Measurements from ENCODE around the gene DBP. TPM values are rescaled to one million over a fixed set of nuclear protein-coding genes. Genes with fewer than 3 reads are reported as not detected.

DBP gene
- total and polyA plus RNA-seq, 2 of the 13 experiments (the other 11 are each of a cell fraction or from before 2014, with no cell fraction given): 1.7 to 5.8 TPM

DNA sequence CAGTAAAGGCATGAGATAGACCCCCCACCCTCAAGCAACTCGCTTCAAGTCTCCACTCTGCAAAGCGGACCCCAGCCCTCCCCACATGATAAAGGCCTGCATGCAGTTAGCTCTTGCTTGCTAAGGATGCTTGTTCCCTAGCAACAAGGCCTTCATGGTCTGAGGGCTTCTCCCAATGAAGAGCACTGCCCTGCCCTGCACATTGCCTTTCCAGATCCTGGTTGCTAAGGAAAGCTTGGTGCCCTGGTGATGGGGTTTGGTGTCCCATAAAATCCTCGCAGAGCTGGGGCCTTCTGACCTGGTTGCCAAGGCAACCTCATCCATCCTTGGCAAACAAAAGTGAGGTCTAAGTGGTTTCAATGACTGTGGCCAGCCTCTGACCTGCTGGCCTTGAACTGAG lies 6.0 kb downstream of the DBP start:
- FAIRE-seq (no peak), ATAC-seq (no peak), DNase-seq (ENCODE audit: low spot score) (no peak)
- ChIA-PET POLR2A (interaction anchor here (0.7 to 5.8 kb wide), 6 partner anchors 12 to 466 kb away, joined by 3 to 61 read pairs (median 3); partner anchors contain the start of genes FAM83E, RPL18 and SPHK2), CTCF (ENCODE audit: low intra/inter-chr PET ratio, low total read pairs) (no interaction called here)
- Histone ChIP-seq H3K4me2 (ENCODE audit: low read depth, low read length) (no peak overlapping the region; the same call in 1 of the 2 replicates), H3K79me2 (ENCODE audit: insufficient read depth, low read length) (no peaks in the 10 kb centered on the region), H3K9ac (ENCODE audit: insufficient read depth, low read depth, low read length) (no peak overlapping the region), H4K20me1 (ENCODE audit: insufficient read depth, low read length) (no peaks in the 10 kb centered on the region), H3K4me3 (replicated peaks in 1 of 3; ENCODE audit: insufficient read depth in 1 of 3, low read depth in 2 of 3, low read length in 3 of 3) (no peak overlapping the region), H3K4me1 (ENCODE audit: insufficient read depth, low read length) (peaks cover 61% of the 10 kb centered on the region), H2AFZ (ENCODE audit: low read length) (no peak overlapping the region), H3K9me3 (ENCODE audit: low read length) (no peaks in the 10 kb centered on the region), H3K27me3 (ENCODE audit: control insufficient read depth in 1 of 2, insufficient read depth in 2 of 2, low read length in 2 of 2) (no peaks in the 10 kb centered on the region), H3K27ac (ENCODE audit: extremely low read length, insufficient read depth, low read length) (peak overlapping the region; percentile 52), H3K36me3 (replicated peaks in 1 of 2; ENCODE audit: control insufficient read depth in 1 of 2, insufficient read depth in 2 of 2, low read length in 2 of 2) (no peaks in the 10 kb centered on the region)
- intact Hi-C loops (cut with micrococcal nuclease; ENCODE audit: unreplicated experiment): no loop called here
- TF ChIP-seq, protein P1, sequence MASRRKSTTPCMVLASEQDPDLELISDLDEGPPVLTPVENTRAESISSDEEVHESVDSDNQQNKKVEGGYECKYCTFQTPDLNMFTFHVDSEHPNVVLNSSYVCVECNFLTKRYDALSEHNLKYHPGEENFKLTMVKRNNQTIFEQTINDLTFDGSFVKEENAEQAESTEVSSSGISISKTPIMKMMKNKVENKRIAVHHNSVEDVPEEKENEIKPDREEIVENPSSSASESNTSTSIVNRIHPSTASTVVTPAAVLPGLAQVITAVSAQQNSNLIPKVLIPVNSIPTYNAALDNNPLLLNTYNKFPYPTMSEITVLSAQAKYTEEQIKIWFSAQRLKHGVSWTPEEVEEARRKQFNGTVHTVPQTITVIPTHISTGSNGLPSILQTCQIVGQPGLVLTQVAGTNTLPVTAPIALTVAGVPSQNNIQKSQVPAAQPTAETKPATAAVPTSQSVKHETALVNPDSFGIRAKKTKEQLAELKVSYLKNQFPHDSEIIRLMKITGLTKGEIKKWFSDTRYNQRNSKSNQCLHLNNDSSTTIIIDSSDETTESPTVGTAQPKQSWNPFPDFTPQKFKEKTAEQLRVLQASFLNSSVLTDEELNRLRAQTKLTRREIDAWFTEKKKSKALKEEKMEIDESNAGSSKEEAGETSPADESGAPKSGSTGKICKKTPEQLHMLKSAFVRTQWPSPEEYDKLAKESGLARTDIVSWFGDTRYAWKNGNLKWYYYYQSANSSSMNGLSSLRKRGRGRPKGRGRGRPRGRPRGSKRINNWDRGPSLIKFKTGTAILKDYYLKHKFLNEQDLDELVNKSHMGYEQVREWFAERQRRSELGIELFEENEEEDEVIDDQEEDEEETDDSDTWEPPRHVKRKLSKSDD (CRISPR knock-in tag; IDR thresholded peaks at IDR 0.05; ENCODE audit: low read depth): no peak
- TF ChIP-seq POLR2AphosphoS5 (IDR thresholded peaks at IDR 0.05; ENCODE audit: low read depth, low read length) (0 out of 2 replicates have a peak, but pooled peaks have one; percentile 27), RFX1 (IDR thresholded peaks at IDR 0.05) (peak; percentile 67), RFX3 (CRISPR knock-in tag; IDR thresholded peaks at IDR 0.05) (peak; percentile 70)
- TF ChIP-seq, protein P2, sequence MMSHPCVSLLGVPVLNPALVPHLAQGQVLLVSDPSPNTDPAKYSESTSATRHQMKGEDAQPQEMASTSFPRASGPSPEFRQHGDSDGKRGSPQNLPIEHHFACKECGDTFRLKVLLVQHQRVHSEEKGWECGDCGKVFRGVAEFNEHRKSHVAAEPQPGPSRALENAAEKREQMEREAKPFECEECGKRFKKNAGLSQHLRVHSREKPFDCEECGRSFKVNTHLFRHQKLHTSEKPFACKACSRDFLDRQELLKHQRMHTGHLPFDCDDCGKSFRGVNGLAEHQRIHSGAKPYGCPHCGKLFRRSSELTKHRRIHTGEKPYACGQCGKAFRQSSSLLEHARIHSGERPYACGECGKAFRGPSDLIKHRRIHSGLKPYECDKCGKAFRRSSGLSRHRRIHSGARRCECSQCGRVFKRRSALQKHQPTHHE (CRISPR knock-in tag; IDR thresholded peaks at IDR 0.05; ENCODE audit: borderline replicate concordance): no peak
- WGBS (ENCODE audit: low lambda C conversion rate): 83% methylated on average over 3 of the region's 3 CpGs
- BruUV-seq (replicated peaks): no TSS peak
- in situ Hi-C loops (cut with HindIII; ENCODE audit: extremely low pct_ligation_motif_present, low pct_unique_long_range_greater_than_20kb): no loop called here

All from HepG2 (cell line).